ENCODE results near the gene TMEM125. TPM values are rescaled to one million over a fixed set of nuclear protein-coding genes. Genes with fewer than 3 reads are reported as not detected.
A peak's percentile ranks its signal among the peaks of the same experiment; 100 is the strongest.

TMEM125 gene
- total and polyA plus RNA-seq, 9 of the 15 experiments (the other 6 are each of a cell fraction or from before 2014, with no cell fraction given) = 0.07 to 0.08 TPM; not detected in 7

DNA sequence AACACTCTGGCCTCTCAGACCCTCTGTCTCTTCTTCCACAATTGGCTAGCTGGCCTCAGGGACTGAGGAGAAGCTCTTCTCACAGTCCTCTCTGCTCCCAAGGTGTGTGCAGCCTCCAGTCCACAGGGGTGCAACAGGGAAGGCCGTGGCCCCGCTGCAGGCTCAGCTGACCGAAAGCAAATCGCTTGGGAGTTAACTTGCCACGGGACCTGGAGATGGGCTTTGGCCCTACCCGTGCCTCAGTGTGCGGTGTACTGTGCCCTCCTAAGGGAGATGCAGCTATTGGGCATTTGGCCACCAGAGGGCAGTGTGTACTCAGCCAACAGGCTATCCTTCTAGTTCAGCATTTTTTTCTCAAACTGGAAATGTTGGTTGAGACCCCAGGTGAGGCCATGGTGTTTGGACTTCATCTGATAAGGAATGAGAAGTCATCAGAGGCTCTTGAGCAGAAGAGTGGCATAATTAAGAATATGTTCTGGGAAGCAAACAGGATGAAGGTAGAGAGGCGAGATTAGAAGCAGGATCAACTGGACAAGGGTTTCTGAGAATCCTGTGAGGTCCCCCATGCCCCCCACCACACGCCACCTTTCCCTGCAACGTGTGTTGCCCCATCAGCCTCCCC lies 42.5 kb upstream of the TMEM125 start (continued):
- TF ChIP-seq, protein P1, sequence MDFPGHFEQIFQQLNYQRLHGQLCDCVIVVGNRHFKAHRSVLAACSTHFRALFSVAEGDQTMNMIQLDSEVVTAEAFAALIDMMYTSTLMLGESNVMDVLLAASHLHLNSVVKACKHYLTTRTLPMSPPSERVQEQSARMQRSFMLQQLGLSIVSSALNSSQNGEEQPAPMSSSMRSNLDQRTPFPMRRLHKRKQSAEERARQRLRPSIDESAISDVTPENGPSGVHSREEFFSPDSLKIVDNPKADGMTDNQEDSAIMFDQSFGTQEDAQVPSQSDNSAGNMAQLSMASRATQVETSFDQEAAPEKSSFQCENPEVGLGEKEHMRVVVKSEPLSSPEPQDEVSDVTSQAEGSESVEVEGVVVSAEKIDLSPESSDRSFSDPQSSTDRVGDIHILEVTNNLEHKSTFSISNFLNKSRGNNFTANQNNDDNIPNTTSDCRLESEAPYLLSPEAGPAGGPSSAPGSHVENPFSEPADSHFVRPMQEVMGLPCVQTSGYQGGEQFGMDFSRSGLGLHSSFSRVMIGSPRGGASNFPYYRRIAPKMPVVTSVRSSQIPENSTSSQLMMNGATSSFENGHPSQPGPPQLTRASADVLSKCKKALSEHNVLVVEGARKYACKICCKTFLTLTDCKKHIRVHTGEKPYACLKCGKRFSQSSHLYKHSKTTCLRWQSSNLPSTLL (IDR thresholded peaks at IDR 0.05) = no peak
- TF ChIP-seq, protein P2, sequence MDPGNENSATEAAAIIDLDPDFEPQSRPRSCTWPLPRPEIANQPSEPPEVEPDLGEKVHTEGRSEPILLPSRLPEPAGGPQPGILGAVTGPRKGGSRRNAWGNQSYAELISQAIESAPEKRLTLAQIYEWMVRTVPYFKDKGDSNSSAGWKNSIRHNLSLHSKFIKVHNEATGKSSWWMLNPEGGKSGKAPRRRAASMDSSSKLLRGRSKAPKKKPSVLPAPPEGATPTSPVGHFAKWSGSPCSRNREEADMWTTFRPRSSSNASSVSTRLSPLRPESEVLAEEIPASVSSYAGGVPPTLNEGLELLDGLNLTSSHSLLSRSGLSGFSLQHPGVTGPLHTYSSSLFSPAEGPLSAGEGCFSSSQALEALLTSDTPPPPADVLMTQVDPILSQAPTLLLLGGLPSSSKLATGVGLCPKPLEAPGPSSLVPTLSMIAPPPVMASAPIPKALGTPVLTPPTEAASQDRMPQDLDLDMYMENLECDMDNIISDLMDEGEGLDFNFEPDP (CRISPR knock-in tag; IDR thresholded peaks at IDR 0.05) = no peak
- TF ChIP-seq MECOM (CRISPR knock-in tag; IDR thresholded peaks at IDR 0.05) (0 out of 2 replicates have a peak, but pooled peaks have one; percentile 15), MAFG (tag; conservative IDR thresholded peaks at IDR 0.05) (peak; percentile 74), ZNF121 (CRISPR knock-in tag; conservative IDR thresholded peaks at IDR 0.05) (no peak), ZZZ3 (IDR thresholded peaks at IDR 0.05) (no peak), ARNT (IDR thresholded peaks at IDR 0.05) (no peak), C11orf30 (IDR thresholded peaks at IDR 0.05; ENCODE audit: low read depth) (peak; percentile 64), RCOR1 (IDR thresholded peaks at IDR 0.05; ENCODE audit: borderline replicate concordance in 1 of 2, low read depth in 2 of 2, low read length in 2 of 2) (peak in 1 of 2 experiments; percentile 44; a peak in 1 of 4 replicates), NR2F6 (CRISPR knock-in tag; IDR thresholded peaks at IDR 0.05) (0 out of 2 replicates have a peak, but pooled peaks have one; percentile 22), RB1 (IDR thresholded peaks at IDR 0.05; ENCODE audit: low read depth) (peak; percentile 53; the same call in 1 of the 2 replicates), ZNF316 (IDR thresholded peaks at IDR 0.05) (peak; percentile 61; the same call in 1 of the 2 replicates), ZNF780A (CRISPR knock-in tag; IDR thresholded peaks at IDR 0.05) (no peak)
- TF ChIP-seq, protein P3, sequence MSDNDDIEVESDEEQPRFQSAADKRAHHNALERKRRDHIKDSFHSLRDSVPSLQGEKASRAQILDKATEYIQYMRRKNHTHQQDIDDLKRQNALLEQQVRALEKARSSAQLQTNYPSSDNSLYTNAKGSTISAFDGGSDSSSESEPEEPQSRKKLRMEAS (CRISPR knock-in tag; IDR thresholded peaks at IDR 0.05) = peak; percentile 25; the same call in 1 of the 2 replicates
- TF ChIP-seq, protein P4, sequence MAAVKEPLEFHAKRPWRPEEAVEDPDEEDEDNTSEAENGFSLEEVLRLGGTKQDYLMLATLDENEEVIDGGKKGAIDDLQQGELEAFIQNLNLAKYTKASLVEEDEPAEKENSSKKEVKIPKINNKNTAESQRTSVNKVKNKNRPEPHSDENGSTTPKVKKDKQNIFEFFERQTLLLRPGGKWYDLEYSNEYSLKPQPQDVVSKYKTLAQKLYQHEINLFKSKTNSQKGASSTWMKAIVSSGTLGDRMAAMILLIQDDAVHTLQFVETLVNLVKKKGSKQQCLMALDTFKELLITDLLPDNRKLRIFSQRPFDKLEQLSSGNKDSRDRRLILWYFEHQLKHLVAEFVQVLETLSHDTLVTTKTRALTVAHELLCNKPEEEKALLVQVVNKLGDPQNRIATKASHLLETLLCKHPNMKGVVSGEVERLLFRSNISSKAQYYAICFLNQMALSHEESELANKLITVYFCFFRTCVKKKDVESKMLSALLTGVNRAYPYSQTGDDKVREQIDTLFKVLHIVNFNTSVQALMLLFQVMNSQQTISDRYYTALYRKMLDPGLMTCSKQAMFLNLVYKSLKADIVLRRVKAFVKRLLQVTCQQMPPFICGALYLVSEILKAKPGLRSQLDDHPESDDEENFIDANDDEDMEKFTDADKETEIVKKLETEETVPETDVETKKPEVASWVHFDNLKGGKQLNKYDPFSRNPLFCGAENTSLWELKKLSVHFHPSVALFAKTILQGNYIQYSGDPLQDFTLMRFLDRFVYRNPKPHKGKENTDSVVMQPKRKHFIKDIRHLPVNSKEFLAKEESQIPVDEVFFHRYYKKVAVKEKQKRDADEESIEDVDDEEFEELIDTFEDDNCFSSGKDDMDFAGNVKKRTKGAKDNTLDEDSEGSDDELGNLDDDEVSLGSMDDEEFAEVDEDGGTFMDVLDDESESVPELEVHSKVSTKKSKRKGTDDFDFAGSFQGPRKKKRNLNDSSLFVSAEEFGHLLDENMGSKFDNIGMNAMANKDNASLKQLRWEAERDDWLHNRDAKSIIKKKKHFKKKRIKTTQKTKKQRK (IDR thresholded peaks at IDR 0.05; ENCODE audit: borderline replicate concordance, low read depth, low read length) = 0 out of 2 replicates have a peak, but pooled peaks have one; percentile 5
- TF ChIP-seq, protein P5, sequence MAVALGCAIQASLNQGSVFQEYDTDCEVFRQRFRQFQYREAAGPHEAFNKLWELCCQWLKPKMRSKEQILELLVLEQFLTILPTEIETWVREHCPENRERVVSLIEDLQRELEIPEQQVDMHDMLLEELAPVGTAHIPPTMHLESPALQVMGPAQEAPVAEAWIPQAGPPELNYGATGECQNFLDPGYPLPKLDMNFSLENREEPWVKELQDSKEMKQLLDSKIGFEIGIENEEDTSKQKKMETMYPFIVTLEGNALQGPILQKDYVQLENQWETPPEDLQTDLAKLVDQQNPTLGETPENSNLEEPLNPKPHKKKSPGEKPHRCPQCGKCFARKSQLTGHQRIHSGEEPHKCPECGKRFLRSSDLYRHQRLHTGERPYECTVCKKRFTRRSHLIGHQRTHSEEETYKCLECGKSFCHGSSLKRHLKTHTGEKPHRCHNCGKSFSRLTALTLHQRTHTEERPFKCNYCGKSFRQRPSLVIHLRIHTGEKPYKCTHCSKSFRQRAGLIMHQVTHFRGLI (CRISPR knock-in tag; IDR thresholded peaks at IDR 0.05) = no peak
